Measurements from ENCODE around the gene COP1.

COP1 gene

GRCh38 chr1:176198413-176198812 is 8.7 kb downstream of the COP1 start:
- DNase-seq: no peak

- no peak for DNase-seq
Measured at GRCh38 chr1:176196728-176197127, 10.4 kb downstream of the COP1 start.

GRCh38 chr1:176195547-176195946 is 11.5 kb downstream of the COP1 start:
- no peak for DNase-seq

GRCh38 chr1:176193663-176194062 is 13.4 kb downstream of the COP1 start:
- DNase-seq: no peak

- DNase-seq: no peak
Measured at GRCh38 chr1:176193023-176193422, 14.1 kb downstream of the COP1 start.

GRCh38 chr1:176188604-176189003 is 18.5 kb downstream of the COP1 start:
- DNase-seq: no peak

- DNase-seq: no peak
Measured at GRCh38 chr1:176187001-176187400, 20.1 kb downstream of the COP1 start.

- no peak for DNase-seq
Measured at GRCh38 chr1:176183618-176184017, 23.5 kb downstream of the COP1 start.

- no peak for DNase-seq
Measured at GRCh38 chr1:176178316-176178715, 28.8 kb downstream of the COP1 start.

GRCh38 chr1:176177764-176178163 is 29.3 kb downstream of the COP1 start:
- DNase-seq: no peak

GRCh38 chr1:176174108-176174507 is 33.0 kb downstream of the COP1 start:
- DNase-seq: no peak

- DNase-seq: no peak
Measured at GRCh38 chr1:176172215-176172614, 34.9 kb downstream of the COP1 start.

GRCh38 chr1:176167210-176167609 is 39.9 kb downstream of the COP1 start:
- no peak for DNase-seq

GRCh38 chr1:176165573-176165972 is 41.5 kb downstream of the COP1 start:
- no peak for DNase-seq

GRCh38 chr1:176164014-176164678 is 42.9 kb downstream of the COP1 start:
- no peak for DNase-seq

GRCh38 chr1:176159993-176160392 is 47.1 kb downstream of the COP1 start:
- DNase-seq: no peak

- DNase-seq: no peak
Measured at GRCh38 chr1:176157995-176158394, 49.1 kb downstream of the COP1 start.

- no peak for DNase-seq
Measured at GRCh38 chr1:176149939-176150807, 56.9 kb downstream of the COP1 start.

- DNase-seq: no peak
Measured at GRCh38 chr1:176144526-176144925, 62.6 kb downstream of the COP1 start.

GRCh38 chr1:176142973-176143372 is 64.1 kb downstream of the COP1 start:
- no peak for DNase-seq

- DNase-seq: no peak
Measured at GRCh38 chr1:176141449-176141848, 65.6 kb downstream of the COP1 start.

GRCh38 chr1:176136891-176137290 is 70.2 kb downstream of the COP1 start:
- no peak for DNase-seq

GRCh38 chr1:176134666-176135065 is 72.4 kb downstream of the COP1 start:
- DNase-seq: no peak

- no peak for DNase-seq
Measured at GRCh38 chr1:176122282-176122681, 84.8 kb downstream of the COP1 start.
